T-helper 2 cell treated with Interferon-gamma antibody and Interleukin-4, amounts not matched to agents 5 μg/mL and 100 μg/mL, for 36 hours (primary cell): ENCODE measurements around the gene GMEB2.
"Not testable (repeated sequence)": the region's sequence is repeated elsewhere in the genome, so short reads cannot be mapped to it uniquely, and the experiment has no call there.

Experiments used
- DNase-seq: peaks from one replicate; pipeline ENCODE4 v3.0.0; 2021; ENCODE audit warnings: low spot score
- H3K27ac Mint-ChIP-seq: one replicate; pipeline ENCODE4 v1.8.0; 2021; ENCODE audit warnings: mild to moderate bottlenecking, mixed read lengths
- H3K27me3 Mint-ChIP-seq: one replicate; pipeline ENCODE4 v1.8.0; 2021; ENCODE audit warnings: low read depth, mixed read lengths
- H3K36me3 Mint-ChIP-seq: one replicate; pipeline ENCODE4 v1.8.0; 2021; ENCODE audit warnings: low read depth, mixed read lengths
- H3K4me1 Mint-ChIP-seq: one replicate; pipeline ENCODE4 v1.8.0; 2021; ENCODE audit warnings: low read depth, mixed read lengths
- H3K4me3 Mint-ChIP-seq: one replicate; pipeline ENCODE4 v1.8.0; 2022; ENCODE audit warnings: mild to moderate bottlenecking, moderate library complexity, mixed read lengths
- H3K9me3 Mint-ChIP-seq: one replicate; pipeline ENCODE4 v1.8.0; 2021; ENCODE audit warnings: mixed read lengths

The GMEB2 gene

DNA sequence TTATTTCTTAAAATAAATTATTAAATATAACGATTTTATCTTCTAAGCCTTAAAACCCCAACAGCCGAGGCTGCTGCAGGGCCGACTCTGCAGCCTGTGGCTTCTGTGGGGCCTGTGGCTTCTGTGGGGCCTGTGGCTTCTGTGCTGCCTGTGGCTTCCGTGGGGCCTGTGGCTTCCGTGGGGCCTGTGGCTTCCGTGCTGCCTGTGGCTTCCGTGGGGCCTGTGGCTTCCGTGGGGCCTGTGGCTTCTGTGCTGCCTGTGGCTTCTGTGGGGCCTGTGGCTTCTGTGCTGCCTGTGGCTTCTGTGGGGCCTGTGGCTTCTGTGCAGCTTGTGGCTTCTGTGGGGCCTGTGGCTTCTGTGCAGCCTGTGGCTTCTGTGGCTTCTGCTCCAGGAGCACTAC, 25.2 kb downstream of the GMEB2 start:
- H3K27me3 Mint-ChIP-seq, H3K4me3 Mint-ChIP-seq: not testable (repeated sequence)
- H3K36me3 Mint-ChIP-seq, result peaks cover 41% of the 10 kb centered on the region

GRCh38 chr20:63599396-63600050, 27.4 kb downstream of the GMEB2 start:
- no peak for DNase-seq
- H3K4me1 Mint-ChIP-seq, result no peaks in the 10 kb centered on the region
- no peaks in the 10 kb centered on the region for H3K27me3 Mint-ChIP-seq
- H3K36me3 Mint-ChIP-seq, result peaks cover 47% of the 10 kb centered on the region
- no peak overlapping the region for H3K4me3 Mint-ChIP-seq
- H3K9me3 Mint-ChIP-seq, result peaks cover 4% of the 10 kb centered on the region
- H3K27ac Mint-ChIP-seq, result no peak overlapping the region

More for the DNA sequence above, 25.2 kb downstream of the GMEB2 start:
- H3K27ac Mint-ChIP-seq, DNase-seq, H3K4me1 Mint-ChIP-seq, H3K9me3 Mint-ChIP-seq: not testable (repeated sequence)

- H3K27me3 Mint-ChIP-seq, result no peaks in the 10 kb centered on the region
- H3K36me3 Mint-ChIP-seq, result peaks cover 44% of the 10 kb centered on the region
- peaks cover 4% of the 10 kb centered on the region for H3K9me3 Mint-ChIP-seq
- no peak overlapping the region for H3K27ac Mint-ChIP-seq
- DNase-seq, result no peak
- no peak overlapping the region for H3K4me3 Mint-ChIP-seq
- H3K4me1 Mint-ChIP-seq, result no peaks in the 10 kb centered on the region
These were observed 28.2 kb downstream of the GMEB2 start for GRCh38 chr20:63598479-63599395.

GRCh38 chr20:63597651-63598478, 29.0 kb downstream of the GMEB2 start:
- Mint-ChIP-seq H3K27ac (no peak overlapping the region), H3K9me3 (peaks cover 3% of the 10 kb centered on the region), H3K4me1 (no peaks in the 10 kb centered on the region), H3K4me3 (no peak overlapping the region), H3K27me3 (no peaks in the 10 kb centered on the region), H3K36me3 (peaks cover 47% of the 10 kb centered on the region)
- no peak for DNase-seq

DNA sequence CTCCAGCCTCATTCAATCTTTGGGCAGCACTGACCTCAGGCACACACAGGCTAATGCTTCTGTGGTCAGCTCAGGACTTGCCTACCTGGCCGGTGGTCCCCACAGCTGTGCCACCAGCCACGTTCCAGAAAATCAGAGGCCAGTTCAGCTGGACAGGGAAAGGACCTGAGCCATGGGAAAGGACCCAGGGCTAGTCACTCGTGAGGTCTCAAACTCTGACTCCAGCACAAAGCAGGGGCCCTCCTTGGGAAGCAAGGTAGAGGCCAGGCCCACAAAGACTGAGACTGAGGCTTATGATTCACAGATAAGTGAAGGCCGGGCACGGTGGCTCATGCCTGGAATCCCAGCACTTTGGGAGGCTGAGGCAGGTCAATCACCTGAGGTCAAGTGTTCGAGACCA, 30.5 kb downstream of the GMEB2 start:
- Mint-ChIP-seq H3K4me1 (no peaks in the 10 kb centered on the region), H3K27me3 (no peaks in the 10 kb centered on the region), H3K27ac (no peak overlapping the region), H3K9me3 (no peaks in the 10 kb centered on the region), H3K36me3 (peaks cover 40% of the 10 kb centered on the region), H3K4me3 (no peak overlapping the region)
- no peak for DNase-seq

GRCh38 chr20:63595416-63596127, 31.3 kb downstream of the GMEB2 start:
- H3K4me1 Mint-ChIP-seq, result no peaks in the 10 kb centered on the region
- H3K27me3 Mint-ChIP-seq, result no peaks in the 10 kb centered on the region
- H3K9me3 Mint-ChIP-seq, result no peaks in the 10 kb centered on the region
- DNase-seq, result no peak
- no peak overlapping the region for H3K4me3 Mint-ChIP-seq
- peaks cover 40% of the 10 kb centered on the region for H3K36me3 Mint-ChIP-seq
- H3K27ac Mint-ChIP-seq, result no peak overlapping the region

GRCh38 chr20:63594043-63594561, 32.8 kb downstream of the GMEB2 start:
- no peak overlapping the region for H3K27ac Mint-ChIP-seq
- H3K4me1 Mint-ChIP-seq, result no peaks in the 10 kb centered on the region
- H3K9me3 Mint-ChIP-seq, result no peaks in the 10 kb centered on the region
- DNase-seq, result no peak
- no peaks in the 10 kb centered on the region for H3K27me3 Mint-ChIP-seq
- no peak overlapping the region for H3K4me3 Mint-ChIP-seq
- peaks cover 39% of the 10 kb centered on the region for H3K36me3 Mint-ChIP-seq

DNA sequence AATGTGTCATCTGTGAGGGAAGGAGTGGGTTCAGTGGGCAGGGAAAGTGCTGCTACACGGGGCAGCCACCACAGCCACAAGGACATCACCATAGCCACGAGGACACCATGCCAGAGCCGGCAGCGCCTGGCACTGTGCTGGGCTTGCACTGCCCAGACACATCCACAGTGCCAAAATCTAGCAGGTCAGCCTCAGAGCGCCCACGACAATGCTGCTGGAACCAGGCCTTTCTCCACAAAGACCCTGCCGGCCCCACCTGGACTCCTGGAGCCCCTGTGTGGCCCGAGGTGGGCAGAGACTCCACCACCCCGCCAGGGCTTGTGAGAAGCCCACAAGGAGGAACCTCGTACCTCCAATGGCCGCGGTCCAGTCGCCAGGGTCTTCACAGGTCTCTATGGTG, 34.2 kb downstream of the GMEB2 start:
- Mint-ChIP-seq H3K27ac (no peak overlapping the region), H3K4me3 (no peak overlapping the region), H3K4me1 (peaks cover 3% of the 10 kb centered on the region)

DNA sequence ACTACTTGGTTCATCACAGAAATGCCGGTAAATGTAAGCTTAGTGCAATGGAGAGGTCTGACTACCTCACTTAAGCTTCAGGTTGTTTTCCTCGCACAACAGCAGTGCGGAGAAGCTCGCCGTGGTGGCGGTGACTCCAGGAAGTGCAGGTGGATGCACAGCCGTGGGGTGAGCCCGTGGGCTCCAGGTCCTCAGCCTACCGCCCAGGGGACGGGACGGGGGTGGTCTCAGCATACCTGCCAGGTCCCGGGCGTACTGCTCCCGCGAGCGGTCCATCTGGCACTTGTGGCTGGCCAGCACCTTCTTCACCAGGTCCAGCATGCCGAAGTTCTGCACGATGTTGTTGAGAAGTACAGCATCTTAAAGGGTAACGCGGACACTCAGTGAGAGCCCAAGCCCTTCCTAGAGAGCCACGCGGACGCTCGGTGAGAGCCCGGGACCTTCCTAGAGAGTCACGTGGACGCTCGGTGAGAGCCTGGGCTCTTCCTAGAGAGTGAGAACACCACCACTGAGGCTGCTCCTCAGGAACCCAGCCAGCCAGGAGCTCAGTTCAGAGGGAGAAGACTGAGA, 35.0 kb downstream of the GMEB2 start:
- Mint-ChIP-seq H3K9me3 (no peaks in the 10 kb centered on the region), H3K4me1 (peaks cover 3% of the 10 kb centered on the region), H3K27ac (no peak overlapping the region), H3K27me3 (no peaks in the 10 kb centered on the region), H3K4me3 (no peak overlapping the region), H3K36me3 (peaks cover 35% of the 10 kb centered on the region)
- DNase-seq, result no peak

More for the DNA sequence above, 34.2 kb downstream of the GMEB2 start:
- DNase-seq, result no peak
- Mint-ChIP-seq H3K36me3 (peaks cover 35% of the 10 kb centered on the region), H3K9me3 (no peaks in the 10 kb centered on the region), H3K27me3 (no peaks in the 10 kb centered on the region)

DNA sequence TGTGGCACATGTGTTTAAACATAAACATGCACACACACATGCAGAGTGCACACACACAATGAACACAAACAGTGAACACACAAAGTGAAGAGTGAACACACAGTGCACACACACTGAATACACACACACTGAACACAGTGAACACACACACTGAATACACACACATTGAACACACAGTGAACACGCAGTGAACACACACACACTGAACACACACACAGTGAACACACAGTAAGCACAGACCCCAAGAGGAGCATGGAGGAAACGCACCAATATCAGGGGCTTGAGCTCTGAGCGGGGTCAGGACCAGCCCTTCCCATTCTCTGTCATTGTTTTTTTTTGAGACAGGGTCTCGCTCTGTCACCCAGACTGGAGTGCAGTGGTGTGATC, 35.8 kb downstream of the GMEB2 start:
- Mint-ChIP-seq H3K27ac (no peak overlapping the region), H3K36me3 (peaks cover 35% of the 10 kb centered on the region), H3K4me3 (no peak overlapping the region), H3K9me3 (no peaks in the 10 kb centered on the region), H3K4me1 (peaks cover 3% of the 10 kb centered on the region), H3K27me3 (no peaks in the 10 kb centered on the region)
- no peak for DNase-seq

DNA sequence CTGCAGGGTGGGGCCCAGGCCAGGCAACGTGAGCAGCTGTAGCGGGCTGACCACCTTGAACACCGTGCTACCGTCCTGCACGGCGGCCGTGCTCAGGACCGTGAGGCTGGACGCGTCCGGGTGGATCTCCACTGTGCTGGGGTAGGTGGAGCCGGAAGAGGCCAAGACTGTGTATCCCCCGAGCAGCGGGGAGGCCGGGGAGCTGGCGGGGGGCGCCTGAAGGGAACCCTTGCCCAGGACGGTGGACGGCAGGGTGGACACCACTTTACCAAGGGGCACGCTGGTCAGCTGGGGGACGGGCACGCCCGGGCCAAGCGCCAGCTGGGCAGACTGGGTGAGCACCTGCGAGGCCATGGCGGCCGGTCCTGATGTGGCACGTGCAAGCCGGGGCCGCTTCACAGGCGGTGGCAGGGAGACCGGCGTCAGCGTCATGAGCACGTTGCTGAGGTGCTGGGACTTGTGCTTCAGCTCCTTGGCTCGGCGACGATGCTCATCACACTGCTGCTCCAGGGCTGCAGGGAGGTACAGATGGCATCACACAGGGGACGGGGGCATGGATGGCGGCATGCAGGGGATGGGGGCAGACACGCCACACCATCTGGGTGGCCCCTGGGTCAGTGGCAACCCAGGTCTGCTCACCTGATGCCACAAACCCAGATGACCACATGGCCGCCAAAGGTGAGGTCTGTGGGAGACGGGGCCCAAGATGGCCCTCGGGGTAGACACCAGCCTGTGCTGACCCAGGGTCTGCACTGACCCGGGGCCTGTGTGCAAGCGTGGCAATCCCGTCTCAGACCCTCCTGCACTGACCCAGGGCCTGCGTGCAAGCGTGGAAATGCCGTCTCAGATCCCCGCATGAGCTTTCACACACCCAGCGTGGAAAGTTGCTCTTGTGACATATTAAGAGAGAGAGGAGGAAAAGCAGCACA, 36.4 kb downstream of the GMEB2 start:
- Mint-ChIP-seq H3K27ac (no peak overlapping the region), H3K27me3 (no peaks in the 10 kb centered on the region), H3K4me1 (peaks cover 3% of the 10 kb centered on the region), H3K36me3 (peaks cover 34% of the 10 kb centered on the region), H3K9me3 (no peaks in the 10 kb centered on the region), H3K4me3 (no peak overlapping the region)
- DNase-seq, result no peak
